ENCODE data around the gene FAF2. TPM values are rescaled to one million over a fixed set of nuclear protein-coding genes. Genes with fewer than 3 reads are reported as not detected.
A peak's percentile ranks its signal among the peaks of the same experiment; 100 is the strongest.

FAF2 gene
- total and polyA plus RNA-seq, 9 donors = 22.6 to 33.0 (median 27.1) TPM

- DNase-seq = peak; percentile 55
- peak overlapping the region; percentile 100 for H3K27ac ChIP-seq (ENCODE audit: low read length)
- H3K9me3 ChIP-seq (replicated peaks; ENCODE audit: control insufficient read depth, low read depth, low read length) = no peaks in the 10 kb centered on the region
- H3K4me1 ChIP-seq (ENCODE audit: control insufficient read depth, insufficient read depth, low read length) = peaks cover 62% of the 10 kb centered on the region
- WGBS (ENCODE audit: insufficient coverage) = 39% methylated on average over 2 of the region's 11 CpGs
- peaks cover 36% of the 10 kb centered on the region for H3K36me3 ChIP-seq (ENCODE audit: control insufficient read depth, insufficient read depth, low read length)
- H3K4me3 ChIP-seq (ENCODE audit: low read length) = peak overlapping the region; percentile 99
- no peaks in the 10 kb centered on the region for H3K27me3 ChIP-seq (ENCODE audit: control insufficient read depth, insufficient read depth, low read length)
Measured at GRCh38 chr5:176535101-176535663, 87.0 kb downstream of the FAF2 start.

- Histone ChIP-seq H3K4me1 (ENCODE audit: control insufficient read depth, insufficient read depth, low read length) (peaks cover 58% of the 10 kb centered on the region), H3K27me3 (ENCODE audit: control insufficient read depth, insufficient read depth, low read length) (no peaks in the 10 kb centered on the region), H3K9me3 (replicated peaks; ENCODE audit: control insufficient read depth, low read depth, low read length) (no peaks in the 10 kb centered on the region), H3K36me3 (ENCODE audit: control insufficient read depth, insufficient read depth, low read length) (peaks cover 32% of the 10 kb centered on the region), H3K4me3 (ENCODE audit: low read length) (peak overlapping the region; percentile 99), H3K27ac (ENCODE audit: low read length) (peak overlapping the region; percentile 100)
- peak; percentile 40 for DNase-seq
- 3% methylated on average over 8 of the region's 9 CpGs for WGBS (ENCODE audit: insufficient coverage)
Measured at GRCh38 chr5:176535664-176536131, 87.5 kb downstream of the FAF2 start.

- Histone ChIP-seq H3K9me3 (replicated peaks; ENCODE audit: control insufficient read depth, low read depth, low read length) (no peaks in the 10 kb centered on the region), H3K4me3 (ENCODE audit: low read length) (peak overlapping the region; percentile 99), H3K27me3 (ENCODE audit: control insufficient read depth, insufficient read depth, low read length) (no peaks in the 10 kb centered on the region), H3K4me1 (ENCODE audit: control insufficient read depth, insufficient read depth, low read length) (peaks cover 56% of the 10 kb centered on the region), H3K27ac (ENCODE audit: low read length) (peak overlapping the region; percentile 100), H3K36me3 (ENCODE audit: control insufficient read depth, insufficient read depth, low read length) (peaks cover 26% of the 10 kb centered on the region)
- DNase-seq = peak; percentile 95
- 0% methylated on average over 20 of the region's 43 CpGs for WGBS (ENCODE audit: insufficient coverage)
Measured at GRCh38 chr5:176536132-176536901, 88.1 kb downstream of the FAF2 start.

GRCh38 chr5:176536902-176537553 lies 88.8 kb downstream of the FAF2 start, which contains the start of gene RNF44:
Gene RNF44, minus strand, starts transcription at chr5:176537402. Its CDS starts 4,930 bp downstream, at chr5:176532472.
- no peaks in the 10 kb centered on the region for H3K9me3 ChIP-seq (replicated peaks; ENCODE audit: control insufficient read depth, low read depth, low read length)
- peak; percentile 99 for DNase-seq
- WGBS (ENCODE audit: insufficient coverage) = 0% methylated on average over 53 of the region's 63 CpGs
- H3K36me3 ChIP-seq (ENCODE audit: control insufficient read depth, insufficient read depth, low read length) = peaks cover 19% of the 10 kb centered on the region
- H3K4me1 ChIP-seq (ENCODE audit: control insufficient read depth, insufficient read depth, low read length) = peaks cover 56% of the 10 kb centered on the region
- H3K27me3 ChIP-seq (ENCODE audit: control insufficient read depth, insufficient read depth, low read length) = no peaks in the 10 kb centered on the region
- peak within 1 kb of the TSS; percentile 99 for H3K4me3 ChIP-seq (ENCODE audit: low read length)
- peak within 1 kb of the TSS; percentile 100 for H3K27ac ChIP-seq (ENCODE audit: low read length)

- no peaks in the 10 kb centered on the region for H3K27me3 ChIP-seq (ENCODE audit: control insufficient read depth, insufficient read depth, low read length)
- no peaks in the 10 kb centered on the region for H3K9me3 ChIP-seq (replicated peaks; ENCODE audit: control insufficient read depth, low read depth, low read length)
- peak overlapping the region; percentile 100 for H3K27ac ChIP-seq (ENCODE audit: low read length)
- peak overlapping the region; percentile 99 for H3K4me3 ChIP-seq (ENCODE audit: low read length)
- WGBS (ENCODE audit: insufficient coverage) = 0% methylated on average over 39 of the region's 43 CpGs
- H3K36me3 ChIP-seq (ENCODE audit: control insufficient read depth, insufficient read depth, low read length) = peaks cover 16% of the 10 kb centered on the region
- H3K4me1 ChIP-seq (ENCODE audit: control insufficient read depth, insufficient read depth, low read length) = peaks cover 57% of the 10 kb centered on the region
- peak; percentile 100 for DNase-seq
Measured at GRCh38 chr5:176537554-176538229, 89.5 kb downstream of the FAF2 start.

- Histone ChIP-seq H3K4me3 (ENCODE audit: low read length) (peak overlapping the region; percentile 32), H3K36me3 (ENCODE audit: control insufficient read depth, insufficient read depth, low read length) (peaks cover 14% of the 10 kb centered on the region), H3K9me3 (replicated peaks; ENCODE audit: control insufficient read depth, low read depth, low read length) (no peaks in the 10 kb centered on the region), H3K4me1 (ENCODE audit: control insufficient read depth, insufficient read depth, low read length) (peaks cover 51% of the 10 kb centered on the region), H3K27ac (ENCODE audit: low read length) (peak overlapping the region; percentile 100), H3K27me3 (ENCODE audit: control insufficient read depth, insufficient read depth, low read length) (no peaks in the 10 kb centered on the region)
- peak; percentile 56 for DNase-seq
- WGBS (ENCODE audit: insufficient coverage) = 21% methylated on average over 4 of the region's 13 CpGs
Measured at GRCh38 chr5:176538230-176538988, 90.2 kb downstream of the FAF2 start.

GRCh38 chr5:176538989-176539384 lies 90.8 kb downstream of the FAF2 start:
- Histone ChIP-seq H3K4me3 (ENCODE audit: low read length) (no peak overlapping the region), H3K9me3 (replicated peaks; ENCODE audit: control insufficient read depth, low read depth, low read length) (no peaks in the 10 kb centered on the region), H3K27ac (ENCODE audit: low read length) (peak overlapping the region; percentile 100), H3K27me3 (ENCODE audit: control insufficient read depth, insufficient read depth, low read length) (no peaks in the 10 kb centered on the region), H3K36me3 (ENCODE audit: control insufficient read depth, insufficient read depth, low read length) (peaks cover 14% of the 10 kb centered on the region), H3K4me1 (ENCODE audit: control insufficient read depth, insufficient read depth, low read length) (peaks cover 49% of the 10 kb centered on the region)
- no peak for DNase-seq
- WGBS (ENCODE audit: insufficient coverage) = 29% methylated on average over 1 of the region's 5 CpGs

- Histone ChIP-seq H3K27me3 (ENCODE audit: control insufficient read depth, insufficient read depth, low read length) (no peaks in the 10 kb centered on the region), H3K9me3 (replicated peaks; ENCODE audit: control insufficient read depth, low read depth, low read length) (no peaks in the 10 kb centered on the region), H3K36me3 (ENCODE audit: control insufficient read depth, insufficient read depth, low read length) (peaks cover 2% of the 10 kb centered on the region), H3K4me3 (ENCODE audit: low read length) (no peak overlapping the region), H3K27ac (ENCODE audit: low read length) (no peak overlapping the region), H3K4me1 (ENCODE audit: control insufficient read depth, insufficient read depth, low read length) (peaks cover 36% of the 10 kb centered on the region)
- 78% methylated on average over 7 of the region's 8 CpGs for WGBS (ENCODE audit: insufficient coverage)
- DNase-seq = no peak
Measured at GRCh38 chr5:176540476-176540899, 92.3 kb downstream of the FAF2 start.

GRCh38 chr5:176540956-176541337 lies 92.8 kb downstream of the FAF2 start:
- Histone ChIP-seq H3K27me3 (ENCODE audit: control insufficient read depth, insufficient read depth, low read length) (no peaks in the 10 kb centered on the region), H3K4me3 (ENCODE audit: low read length) (no peak overlapping the region), H3K4me1 (ENCODE audit: control insufficient read depth, insufficient read depth, low read length) (peaks cover 31% of the 10 kb centered on the region), H3K36me3 (ENCODE audit: control insufficient read depth, insufficient read depth, low read length) (no peaks in the 10 kb centered on the region), H3K9me3 (replicated peaks; ENCODE audit: control insufficient read depth, low read depth, low read length) (no peaks in the 10 kb centered on the region), H3K27ac (ENCODE audit: low read length) (peak overlapping the region; percentile 42)
- 61% methylated on average over 3 of the region's 8 CpGs for WGBS (ENCODE audit: insufficient coverage)
- DNase-seq = no peak
